ENCODE measurements around the gene ADCYAP1R1. TPM values are rescaled to one million over a fixed set of nuclear protein-coding genes. Genes with fewer than 3 reads are reported as not detected.

ADCYAP1R1 gene
- total RNA-seq, 1 experiment from 2014 or later: not detected

DNA sequence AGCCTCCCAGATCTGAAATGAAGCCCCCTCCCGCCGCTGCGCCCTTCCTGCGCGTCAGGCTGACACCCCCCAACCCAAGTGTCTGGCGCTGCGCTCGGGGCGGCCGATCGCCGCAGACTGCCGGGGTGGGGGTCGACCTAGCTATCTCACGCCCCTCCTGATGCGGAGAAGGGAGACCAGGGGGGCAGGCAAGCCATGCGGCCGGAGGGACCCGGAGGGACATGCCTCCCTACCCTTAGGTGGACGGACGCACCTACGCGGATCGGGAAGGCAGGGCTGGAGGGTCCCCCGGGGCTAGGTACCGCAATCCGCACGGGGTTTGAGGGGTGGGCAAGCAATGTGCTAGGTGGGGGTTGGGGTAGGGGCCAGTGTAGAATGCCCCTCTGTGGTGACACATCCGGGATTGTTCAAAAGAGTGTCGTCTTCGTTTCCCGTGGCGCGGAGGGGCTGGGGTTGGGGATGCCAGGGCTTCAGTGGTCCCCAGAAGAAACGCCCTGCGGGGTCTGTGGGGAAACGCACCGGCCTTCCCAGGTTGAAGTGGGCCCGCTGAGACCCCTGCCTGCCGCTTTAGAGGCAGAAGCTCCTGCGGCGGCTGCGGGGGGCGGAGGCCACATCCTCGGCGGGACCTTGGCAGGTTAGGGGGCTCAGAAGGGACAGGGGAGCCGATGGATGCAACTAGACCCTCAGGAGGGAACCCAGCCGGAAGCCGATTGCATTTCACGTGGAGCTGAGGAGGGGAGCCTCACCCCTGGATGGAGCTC is 913 bp downstream of the ADCYAP1R1 start:
- Histone ChIP-seq H3K36me3 (no peaks in the 10 kb centered on the region), H3K4me1 (no peaks in the 10 kb centered on the region), H3K27ac (no peak overlapping the region), H3K4me3 (no peak overlapping the region), H3K27me3 (peaks cover 10% of the 10 kb centered on the region; the same call in 1 of the 2 replicates), H3K9me3 (replicated peaks) (no peaks in the 10 kb centered on the region)
- no peak for DNase-seq

DNA sequence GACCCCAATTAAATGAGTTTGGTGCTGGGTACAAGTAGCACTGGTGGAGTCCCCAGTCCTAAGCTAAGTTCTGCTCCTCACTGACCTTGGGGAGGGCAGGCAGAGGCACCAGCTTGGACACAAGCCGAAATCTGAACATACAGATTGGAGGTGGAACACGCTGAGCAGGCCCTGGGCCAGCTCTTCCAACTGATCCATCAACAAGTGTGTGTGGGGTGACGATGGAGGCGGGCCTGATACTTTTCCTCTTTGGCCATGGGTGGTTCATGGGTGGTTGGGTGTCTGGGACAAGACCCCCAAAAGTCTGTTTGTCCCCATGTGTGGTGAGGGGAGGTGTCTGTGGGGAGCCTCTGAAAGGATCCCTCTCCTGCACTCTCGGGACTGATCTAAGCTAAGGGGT is 1.9 kb downstream of the ADCYAP1R1 start:
- Histone ChIP-seq H3K27ac (no peak overlapping the region), H3K4me3 (no peak overlapping the region), H3K9me3 (replicated peaks) (no peaks in the 10 kb centered on the region), H3K27me3 (peaks cover 10% of the 10 kb centered on the region; the same call in 1 of the 2 replicates), H3K36me3 (no peaks in the 10 kb centered on the region), H3K4me1 (no peaks in the 10 kb centered on the region)
- DNase-seq: no peak

DNA sequence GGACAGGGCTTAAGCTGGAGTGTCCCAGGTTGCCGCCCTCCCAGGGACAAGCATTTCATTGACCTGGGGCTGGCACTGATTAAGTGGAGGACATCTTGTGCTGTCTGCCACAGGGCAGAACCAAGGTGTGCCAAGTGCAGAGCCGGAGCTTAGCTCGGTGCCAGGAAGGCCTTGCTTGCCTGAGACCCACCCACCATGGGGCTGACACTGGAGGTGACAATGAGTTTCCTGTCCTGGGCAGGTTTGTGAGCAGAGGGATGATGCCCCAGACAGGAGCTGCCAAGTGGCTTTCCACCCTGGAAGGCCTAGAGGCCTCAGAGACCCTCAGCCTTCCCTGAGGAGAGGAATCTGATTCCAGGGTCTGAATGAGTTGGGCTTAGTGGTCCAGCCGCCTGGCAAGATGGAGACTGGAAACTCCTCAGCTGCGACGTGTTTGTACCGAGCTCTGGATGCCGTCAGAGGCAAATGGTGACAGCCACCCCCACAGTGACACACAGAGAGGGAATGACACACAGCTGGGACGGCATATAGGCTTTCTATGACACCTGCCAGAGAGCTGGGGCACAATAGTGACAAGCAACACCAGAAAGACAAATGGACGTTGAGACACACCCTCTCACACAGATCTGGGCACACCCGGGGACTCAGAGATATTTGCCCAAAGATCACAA is 2.6 kb downstream of the ADCYAP1R1 start:
- Histone ChIP-seq H3K9me3 (replicated peaks) (no peaks in the 10 kb centered on the region), H3K36me3 (no peaks in the 10 kb centered on the region), H3K4me1 (no peaks in the 10 kb centered on the region), H3K27me3 (peaks cover 10% of the 10 kb centered on the region; the same call in 1 of the 2 replicates), H3K4me3 (no peak overlapping the region), H3K27ac (no peak overlapping the region)
- DNase-seq: no peak

DNA sequence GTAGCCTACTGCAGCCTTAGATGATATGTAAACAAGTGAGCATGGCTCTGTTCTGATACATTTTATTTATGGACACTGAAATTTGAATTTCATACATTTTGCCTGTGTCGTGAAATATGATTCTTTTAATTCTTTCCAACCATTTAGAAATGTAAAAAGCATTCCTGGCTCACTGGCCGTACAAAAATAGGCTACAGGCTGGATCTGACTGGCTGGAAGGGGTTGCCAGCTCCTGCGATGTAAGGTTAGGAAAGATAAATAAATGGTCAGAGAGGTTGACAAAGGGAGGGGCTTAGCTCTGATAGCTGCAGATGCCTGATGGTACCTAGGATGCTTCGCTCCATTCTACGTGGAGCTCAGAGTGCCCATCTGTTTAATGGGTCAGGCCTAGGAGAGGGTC is 3.4 kb downstream of the ADCYAP1R1 start:
- Histone ChIP-seq H3K4me1 (no peaks in the 10 kb centered on the region), H3K27ac (no peak overlapping the region), H3K4me3 (no peak overlapping the region), H3K36me3 (no peaks in the 10 kb centered on the region), H3K27me3 (peaks cover 10% of the 10 kb centered on the region; the same call in 1 of the 2 replicates), H3K9me3 (replicated peaks) (no peaks in the 10 kb centered on the region)
- DNase-seq: no peak

DNA sequence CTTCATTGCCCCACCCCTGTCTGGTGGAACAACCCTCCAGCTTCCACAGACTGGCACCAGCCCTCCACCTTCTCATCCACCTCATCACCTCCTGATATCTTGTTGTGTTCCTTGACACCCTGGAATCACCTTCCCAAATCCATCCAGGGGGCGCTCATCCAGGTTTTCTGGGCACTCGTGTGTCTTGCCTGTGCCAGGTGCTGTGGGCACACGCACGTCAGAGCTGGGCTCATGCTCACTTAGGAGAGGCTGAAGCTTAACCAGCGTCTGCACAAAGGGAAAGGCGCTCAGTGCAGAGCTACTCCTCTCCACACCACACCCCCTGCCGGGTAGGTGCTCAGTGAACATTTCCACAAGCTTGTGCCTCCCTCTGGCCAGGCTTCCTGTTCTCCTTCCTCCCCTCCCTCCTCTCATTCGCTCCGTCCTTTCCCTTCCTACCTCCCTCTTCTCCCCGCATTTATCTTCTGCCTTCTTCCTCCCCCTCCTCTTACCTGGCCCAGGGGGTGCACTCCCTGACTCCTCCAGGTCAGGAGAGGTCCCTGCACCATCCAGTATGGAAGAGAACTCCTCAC is 4.8 kb downstream of the ADCYAP1R1 start:
- Histone ChIP-seq H3K36me3 (no peaks in the 10 kb centered on the region), H3K27me3 (0 out of 2 replicates have a peak, but pooled peaks cover 6% of the 10 kb centered on the region), H3K27ac (no peak overlapping the region), H3K4me3 (no peak overlapping the region), H3K9me3 (replicated peaks) (no peaks in the 10 kb centered on the region), H3K4me1 (no peaks in the 10 kb centered on the region)
- DNase-seq: no peak

DNA sequence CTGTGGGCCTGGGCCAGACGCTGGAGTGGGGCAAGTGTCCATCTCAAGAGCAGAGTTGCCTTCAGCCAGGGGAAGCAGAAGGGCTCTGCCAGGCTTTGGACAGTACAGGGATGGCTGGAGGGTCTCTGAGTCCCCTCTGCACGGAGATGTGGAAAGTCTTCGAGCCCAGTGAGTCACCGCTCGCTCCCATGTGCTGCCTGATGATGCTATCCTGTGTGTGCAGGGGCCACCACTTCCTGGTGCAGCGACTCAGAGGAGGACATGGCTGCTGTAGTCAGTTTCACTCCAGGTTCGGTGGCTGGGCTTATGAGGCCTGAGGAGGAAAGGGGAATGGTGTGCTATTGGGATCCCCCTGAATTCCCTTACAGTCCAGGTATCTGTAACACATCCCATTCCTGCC is 6.0 kb downstream of the ADCYAP1R1 start:
- Histone ChIP-seq H3K4me1 (no peaks in the 10 kb centered on the region), H3K27me3 (0 out of 2 replicates have a peak, but pooled peaks cover 6% of the 10 kb centered on the region), H3K4me3 (no peak overlapping the region), H3K9me3 (replicated peaks) (no peaks in the 10 kb centered on the region), H3K36me3 (no peaks in the 10 kb centered on the region), H3K27ac (no peak overlapping the region)
- DNase-seq: no peak

DNA sequence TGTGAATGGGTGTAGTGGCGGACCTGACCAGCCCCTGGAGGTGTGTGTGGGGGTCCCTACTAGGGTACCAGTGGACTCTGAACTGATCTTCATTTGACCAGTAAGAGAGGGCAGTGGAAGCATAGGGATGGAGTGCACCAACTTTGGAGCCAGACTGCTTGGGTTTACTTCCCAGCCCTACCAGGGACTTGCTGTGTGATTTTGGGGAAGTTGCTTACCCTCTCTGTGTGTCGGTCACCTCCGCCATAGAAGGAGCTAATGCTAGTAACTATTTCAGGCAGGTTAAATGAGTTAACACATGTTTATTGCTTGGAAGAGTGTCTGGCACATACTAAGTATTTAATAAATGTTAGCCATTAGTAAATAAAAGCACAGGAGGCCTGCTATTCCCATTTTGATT is 6.6 kb downstream of the ADCYAP1R1 start:
- peaks cover 6% of the 10 kb centered on the region; the same call in 1 of the 2 replicates for H3K27me3 ChIP-seq
- H3K4me3 ChIP-seq: no peak overlapping the region
- no peak for DNase-seq
- H3K36me3 ChIP-seq: no peaks in the 10 kb centered on the region
- no peaks in the 10 kb centered on the region for H3K9me3 ChIP-seq (replicated peaks)
- H3K4me1 ChIP-seq: no peaks in the 10 kb centered on the region
- no peak overlapping the region for H3K27ac ChIP-seq

DNA sequence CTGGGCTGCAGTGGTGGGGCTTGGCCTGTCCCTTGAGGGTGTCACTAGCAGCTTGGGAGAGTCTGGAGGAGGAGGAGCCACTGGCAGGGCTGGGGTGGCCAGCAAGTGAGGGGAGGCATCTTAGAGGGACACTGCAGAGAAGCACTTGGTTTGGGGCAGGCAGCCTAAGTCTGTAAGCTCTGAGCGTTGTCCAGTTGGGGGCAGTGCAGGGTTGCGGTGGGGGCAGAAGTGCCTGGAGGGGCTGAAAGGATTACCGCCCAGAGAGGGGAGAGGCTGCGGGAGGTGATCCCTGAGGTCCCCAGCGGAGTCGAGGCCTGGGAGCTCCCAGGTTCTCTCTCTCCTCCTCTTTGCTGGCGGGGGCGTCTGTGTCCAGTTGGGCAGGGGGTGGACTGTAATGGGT is 7.4 kb downstream of the ADCYAP1R1 start:
- no peak overlapping the region for H3K27ac ChIP-seq
- peak in 1 of 2 experiments; percentile 8 for DNase-seq
- no peaks in the 10 kb centered on the region for H3K36me3 ChIP-seq
- H3K9me3 ChIP-seq (replicated peaks): no peaks in the 10 kb centered on the region
- no peaks in the 10 kb centered on the region for H3K4me1 ChIP-seq
- no peak overlapping the region for H3K4me3 ChIP-seq
- H3K27me3 ChIP-seq: peaks cover 6% of the 10 kb centered on the region; the same call in 1 of the 2 replicates

DNA sequence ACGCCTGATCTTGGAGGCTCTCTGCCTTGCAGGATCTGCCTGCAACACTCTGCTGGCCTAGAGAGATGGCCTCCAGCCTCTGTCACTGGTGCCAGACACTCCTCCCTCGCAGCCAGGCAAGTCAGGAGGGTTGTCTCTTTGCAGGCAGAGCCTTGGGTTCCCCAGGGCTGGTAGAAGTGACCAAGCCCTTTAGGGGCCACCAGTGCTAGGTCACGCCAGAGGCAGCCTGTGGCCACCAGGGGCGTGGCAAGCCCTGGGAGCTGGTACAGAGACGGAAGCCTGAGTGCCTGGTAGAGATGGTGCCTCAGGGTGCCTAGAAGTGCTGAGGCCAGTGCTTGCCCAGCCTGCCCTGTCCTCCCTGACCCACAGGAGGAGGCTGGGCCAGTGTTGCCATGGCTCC is 9.1 kb downstream of the ADCYAP1R1 start:
- no peak for DNase-seq
- no peaks in the 10 kb centered on the region for H3K4me1 ChIP-seq
- no peaks in the 10 kb centered on the region for H3K36me3 ChIP-seq
- no peak overlapping the region for H3K27ac ChIP-seq
- no peaks in the 10 kb centered on the region for H3K9me3 ChIP-seq (replicated peaks)
- H3K4me3 ChIP-seq: no peak overlapping the region
- peaks cover 3% of the 10 kb centered on the region; the same call in 1 of the 2 replicates for H3K27me3 ChIP-seq

DNA sequence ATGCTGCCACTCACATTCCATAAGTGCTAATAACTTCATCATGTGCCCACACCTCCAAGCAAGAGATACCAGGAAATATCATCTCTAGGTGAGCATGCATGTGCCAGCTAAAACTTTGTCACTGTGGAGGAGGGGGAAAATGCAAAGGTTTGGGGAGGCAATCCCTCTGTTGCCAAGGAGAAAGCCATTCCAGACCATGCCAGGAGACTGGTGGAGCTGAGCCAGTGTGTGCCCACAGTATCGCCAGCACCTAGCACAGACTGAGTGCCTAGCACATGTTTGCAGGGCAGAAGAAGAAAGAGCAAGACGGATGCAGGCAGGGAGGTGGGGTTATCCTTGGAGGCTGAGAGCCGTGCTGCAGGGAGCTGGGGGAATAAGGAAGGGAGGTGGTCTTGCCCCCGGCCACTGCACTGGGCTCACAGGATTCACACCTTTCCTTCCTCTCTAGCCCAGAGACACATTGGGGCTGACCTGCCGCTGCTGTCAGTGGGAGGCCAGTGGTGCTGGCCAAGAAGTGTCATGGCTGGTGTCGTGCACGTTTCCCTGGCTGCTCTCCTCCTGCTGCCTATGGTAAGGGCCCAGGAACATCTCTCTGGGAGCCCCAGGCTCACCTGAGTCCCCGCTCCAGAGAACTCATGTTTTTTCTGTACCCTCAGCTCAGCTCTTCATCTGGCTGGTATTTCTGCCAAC is 10.8 kb downstream of the ADCYAP1R1 start:
- no peak for DNase-seq
- no peaks in the 10 kb centered on the region for H3K9me3 ChIP-seq (replicated peaks)
- H3K4me1 ChIP-seq: no peaks in the 10 kb centered on the region
- H3K4me3 ChIP-seq: no peak overlapping the region
- H3K27me3 ChIP-seq: peaks cover 3% of the 10 kb centered on the region; the same call in 1 of the 2 replicates
- no peaks in the 10 kb centered on the region for H3K36me3 ChIP-seq
- H3K27ac ChIP-seq: no peak overlapping the region

DNA sequence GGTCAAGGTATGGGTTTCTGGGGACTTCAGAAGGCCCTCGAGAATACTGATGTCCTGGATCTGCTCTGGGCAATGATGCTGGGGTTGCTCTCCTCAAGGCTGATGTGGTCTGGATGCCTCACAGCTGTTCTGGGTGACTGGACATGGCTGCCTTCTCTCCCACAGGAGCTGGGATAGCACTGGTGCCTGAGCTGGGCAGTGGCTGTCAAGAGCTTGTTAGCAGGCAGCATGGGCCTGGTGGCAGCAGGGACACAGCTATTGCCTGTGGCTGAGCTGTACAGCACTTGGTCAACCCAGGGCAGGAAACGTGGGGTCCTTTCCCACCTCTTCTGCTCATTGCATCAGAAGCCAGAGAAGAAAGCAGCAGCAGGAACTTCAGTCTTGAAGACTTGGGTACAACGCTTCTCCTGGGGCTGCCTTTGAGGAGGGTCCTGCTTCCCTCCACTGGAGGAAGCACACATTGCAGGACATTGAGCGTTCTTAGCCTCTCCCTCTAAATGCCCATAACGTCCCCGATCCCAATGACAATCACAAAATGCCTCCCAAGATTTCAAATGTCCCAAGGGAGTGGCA is 13.0 kb downstream of the ADCYAP1R1 start:
- Histone ChIP-seq H3K9me3 (replicated peaks) (no peaks in the 10 kb centered on the region), H3K27ac (no peak overlapping the region), H3K36me3 (no peaks in the 10 kb centered on the region), H3K4me1 (no peaks in the 10 kb centered on the region), H3K4me3 (no peak overlapping the region), H3K27me3 (peaks cover 3% of the 10 kb centered on the region; the same call in 1 of the 2 replicates)
- no peak for DNase-seq

DNA sequence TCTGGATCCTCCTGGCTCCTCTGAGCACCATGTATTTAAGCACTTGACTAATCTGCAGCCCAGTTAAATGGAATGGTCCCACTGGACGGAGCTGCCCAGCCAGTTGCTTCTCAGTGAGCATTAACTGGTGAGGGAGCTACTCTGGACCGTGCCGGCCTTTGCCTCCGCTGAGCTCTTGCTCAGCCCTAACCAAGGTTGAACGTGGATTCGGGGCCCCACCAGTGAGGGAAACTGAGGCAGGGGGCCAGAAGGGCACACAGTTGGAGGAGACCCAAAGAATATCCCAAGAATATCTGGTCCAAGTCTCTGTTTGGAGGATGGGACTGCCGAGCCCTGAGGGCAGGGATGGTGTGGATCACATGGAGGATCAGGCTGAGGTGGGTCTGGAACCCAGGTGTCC is 13.7 kb downstream of the ADCYAP1R1 start:
- no peak for DNase-seq
- H3K36me3 ChIP-seq: no peaks in the 10 kb centered on the region
- no peak overlapping the region for H3K4me3 ChIP-seq
- H3K27me3 ChIP-seq: peaks cover 11% of the 10 kb centered on the region; the same call in 1 of the 2 replicates
- no peak overlapping the region for H3K27ac ChIP-seq
- H3K4me1 ChIP-seq: no peaks in the 10 kb centered on the region
- no peaks in the 10 kb centered on the region for H3K9me3 ChIP-seq (replicated peaks)

DNA sequence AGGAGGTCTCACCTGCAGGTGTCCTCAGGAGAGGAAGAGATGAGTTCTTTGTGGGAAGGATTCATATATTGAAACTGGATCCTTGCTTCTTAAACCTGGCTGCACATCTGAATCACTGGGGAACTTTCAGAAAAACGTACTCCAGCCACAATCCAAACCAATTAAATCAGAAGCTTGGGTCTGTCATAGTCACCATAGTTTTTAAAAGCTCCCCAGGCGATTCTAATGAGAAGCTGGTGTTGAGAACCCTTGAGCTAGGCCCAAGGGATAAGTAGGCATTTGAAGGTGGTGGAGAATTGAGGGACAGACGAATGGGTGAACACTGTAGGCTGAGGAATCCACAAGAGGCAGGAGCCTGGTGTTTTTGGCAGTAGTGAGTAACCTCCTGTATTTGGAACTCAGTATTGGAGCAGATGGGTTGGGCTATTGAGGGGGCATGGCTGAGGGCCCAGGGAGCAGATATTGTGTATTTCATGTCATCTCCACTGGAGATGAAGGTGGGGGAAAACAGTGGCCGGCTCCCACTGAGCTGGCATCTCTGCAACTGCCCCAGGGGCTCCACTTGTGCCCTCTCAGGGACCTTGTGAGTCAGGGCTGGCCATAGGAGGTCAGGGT is 14.5 kb downstream of the ADCYAP1R1 start:
- Histone ChIP-seq H3K27ac (no peak overlapping the region), H3K4me3 (no peak overlapping the region), H3K27me3 (peaks cover 11% of the 10 kb centered on the region; the same call in 1 of the 2 replicates), H3K9me3 (replicated peaks) (no peaks in the 10 kb centered on the region), H3K36me3 (no peaks in the 10 kb centered on the region), H3K4me1 (no peaks in the 10 kb centered on the region)
- no peak for DNase-seq

DNA sequence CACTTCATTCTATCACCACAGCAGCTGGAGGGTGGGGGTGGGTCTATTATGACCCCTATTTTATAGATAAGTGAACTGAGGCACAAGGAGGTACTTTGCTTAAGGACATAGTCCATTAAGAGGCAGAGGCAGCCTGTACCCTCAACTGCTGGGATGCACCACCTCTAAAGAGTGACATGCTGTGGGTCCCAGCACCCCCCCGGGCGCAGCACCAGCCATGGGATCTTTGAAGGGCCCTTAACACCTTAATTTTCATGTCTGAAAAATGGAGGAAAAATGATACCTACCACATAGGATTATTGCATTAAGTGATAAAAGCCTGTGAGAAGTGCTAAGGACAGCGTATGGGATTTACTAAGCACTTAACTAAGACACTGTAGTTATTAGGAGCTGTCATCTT is 15.4 kb downstream of the ADCYAP1R1 start:
- no peaks in the 10 kb centered on the region for H3K9me3 ChIP-seq (replicated peaks)
- DNase-seq: no peak
- no peaks in the 10 kb centered on the region for H3K4me1 ChIP-seq
- no peaks in the 10 kb centered on the region for H3K36me3 ChIP-seq
- H3K4me3 ChIP-seq: no peak overlapping the region
- peaks cover 16% of the 10 kb centered on the region; the same call in 1 of the 2 replicates for H3K27me3 ChIP-seq
- H3K27ac ChIP-seq: no peak overlapping the region

Data from SJCRH30 (cell line).